KOPT-K1 (cell line): Measurements from ENCODE around the gene MMRN1.

ENCODE experiments used
- H3K27ac ChIP-seq: fragments of 200-600 bp; sonication (generic); 2 replicates; pipeline ENCODE4 v1.5.1; 2016; ENCODE audit warnings: antibody characterized with exemption, mild to moderate bottlenecking, low read depth, low read length; ENCODE audit not compliant: poor library complexity, severe bottlenecking
- H3K36me3 ChIP-seq: fragments of 200-600 bp; sonication (generic); 2 replicates; pipeline ENCODE4 v1.5.1; 2017; ENCODE audit warnings: antibody characterized with exemption, mild to moderate bottlenecking, low read length, moderate library complexity; ENCODE audit not compliant: insufficient read depth
- H3K9me3 ChIP-seq: fragments of 200-600 bp; sonication (generic); 2 replicates; pipeline ENCODE4 v1.5.1; 2017; ENCODE audit warnings: antibody characterized with exemption, low read length, mild to moderate bottlenecking; ENCODE audit not compliant: insufficient read depth, poor library complexity, severe bottlenecking

Gene MMRN1

DNA sequence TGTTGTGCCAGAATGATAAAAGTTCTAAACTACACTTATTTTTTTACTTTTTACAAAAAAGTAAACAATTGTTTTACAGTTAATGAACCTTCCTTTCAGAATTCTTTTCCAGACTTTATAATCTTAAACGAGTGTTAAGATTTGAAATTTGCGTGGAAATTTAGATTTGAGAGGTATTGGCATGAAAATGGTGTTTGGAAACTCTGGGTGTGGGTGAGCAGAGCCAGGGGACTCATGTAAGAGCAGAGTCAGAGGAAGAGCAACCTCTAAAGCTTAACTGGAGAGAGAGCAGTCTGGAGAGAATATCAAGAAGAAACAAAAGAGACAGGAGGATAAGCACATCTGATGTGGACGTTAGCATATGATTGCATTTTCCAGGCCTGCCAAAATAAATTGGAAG is 48.2 kb downstream of the MMRN1 start:
- Histone ChIP-seq H3K9me3 (no peaks in the 10 kb centered on the region), H3K36me3 (no peaks in the 10 kb centered on the region), H3K27ac (no peak overlapping the region)

DNA sequence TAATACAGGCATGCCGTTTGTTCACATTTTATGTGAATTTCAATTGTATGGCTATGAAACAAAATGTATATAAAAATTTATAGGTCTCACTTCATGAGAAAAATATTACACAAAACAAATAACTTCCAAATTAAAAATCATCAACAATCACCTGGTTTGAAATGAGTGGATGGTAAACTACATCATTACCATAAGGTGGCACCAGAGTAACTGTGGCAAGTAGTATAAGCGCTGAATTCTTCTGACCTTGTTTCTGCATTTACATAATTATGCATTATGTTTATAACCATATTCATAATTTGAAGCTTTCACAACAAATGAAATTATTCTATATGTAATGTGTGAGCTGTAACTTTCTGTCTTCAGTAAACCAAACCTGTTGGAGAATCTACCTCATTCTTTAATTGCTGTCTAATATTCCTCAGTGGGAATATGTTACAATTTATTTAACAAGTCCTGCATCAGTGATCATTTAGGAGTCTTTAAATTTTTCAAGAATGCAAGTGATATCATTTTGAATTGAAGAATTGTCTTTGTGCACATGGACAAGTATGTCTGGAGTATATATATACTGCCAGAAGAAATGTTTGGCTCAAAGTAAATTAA is 55.2 kb downstream of the MMRN1 start:
- no peaks in the 10 kb centered on the region for H3K36me3 ChIP-seq
- no peaks in the 10 kb centered on the region for H3K9me3 ChIP-seq
- no peak overlapping the region for H3K27ac ChIP-seq

DNA sequence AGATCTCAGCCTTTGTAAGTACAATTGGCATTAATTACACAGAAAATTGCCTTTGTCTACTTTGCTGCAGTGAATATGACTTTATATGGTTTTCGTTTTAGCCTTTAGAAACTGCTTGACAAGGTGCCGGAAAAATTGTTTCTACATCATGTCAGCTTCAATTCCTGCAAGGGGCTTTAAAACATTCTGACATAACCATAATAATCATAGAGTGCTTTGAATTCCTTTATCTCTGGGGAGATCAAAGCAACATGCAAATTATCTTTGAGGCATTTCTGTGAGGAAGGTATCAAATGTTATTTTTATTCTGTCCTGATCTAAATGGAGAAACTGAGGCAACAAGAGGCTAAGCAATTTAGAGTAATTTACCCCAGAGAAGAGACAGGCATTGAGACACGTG is 57.8 kb downstream of the MMRN1 start:
- H3K9me3 ChIP-seq = no peaks in the 10 kb centered on the region
- no peaks in the 10 kb centered on the region for H3K36me3 ChIP-seq
- no peak overlapping the region for H3K27ac ChIP-seq

DNA sequence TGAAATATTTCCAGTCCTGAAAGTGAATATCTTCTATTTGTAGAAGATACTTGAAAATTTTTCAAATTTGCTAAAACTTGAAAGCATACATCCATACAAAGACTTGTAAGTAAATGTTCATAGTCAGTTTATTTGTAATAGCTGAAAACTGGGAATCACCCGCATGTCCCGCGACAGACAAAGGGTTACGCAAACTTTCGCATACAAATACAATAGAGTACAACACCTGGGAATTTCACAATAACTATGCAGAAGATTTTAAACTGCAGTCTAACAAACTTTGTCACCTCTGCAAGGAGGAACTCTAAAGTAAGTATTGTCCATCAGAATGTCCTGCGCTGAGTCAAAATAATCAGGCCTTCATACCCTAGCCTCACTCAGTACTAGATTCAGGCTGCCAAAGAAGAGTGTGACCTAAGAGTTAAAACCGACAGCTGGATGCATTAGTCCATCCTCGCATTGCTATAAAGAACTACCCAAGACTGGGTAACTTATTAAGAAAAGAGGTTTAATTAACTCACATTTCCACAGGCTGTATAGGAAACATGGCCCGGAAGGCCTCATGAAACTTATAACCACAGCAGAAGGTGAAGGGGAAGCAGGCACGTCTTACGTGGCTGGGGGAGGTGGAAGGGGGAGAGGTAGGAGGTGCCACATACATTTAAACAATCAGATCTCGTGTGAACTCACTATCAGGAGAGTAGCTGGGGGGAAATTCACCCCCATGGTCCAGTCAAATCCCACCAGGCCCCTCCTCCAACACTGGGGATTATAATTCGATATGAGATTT is 60.4 kb downstream of the MMRN1 start:
- no peaks in the 10 kb centered on the region for H3K36me3 ChIP-seq
- no peaks in the 10 kb centered on the region for H3K9me3 ChIP-seq
- no peak overlapping the region for H3K27ac ChIP-seq

- Histone ChIP-seq H3K36me3 (no peaks in the 10 kb centered on the region), H3K27ac (no peak overlapping the region), H3K9me3 (no peaks in the 10 kb centered on the region)
These were observed 62.6 kb downstream of the MMRN1 start for GRCh38 chr4:89957046-89957926.

DNA sequence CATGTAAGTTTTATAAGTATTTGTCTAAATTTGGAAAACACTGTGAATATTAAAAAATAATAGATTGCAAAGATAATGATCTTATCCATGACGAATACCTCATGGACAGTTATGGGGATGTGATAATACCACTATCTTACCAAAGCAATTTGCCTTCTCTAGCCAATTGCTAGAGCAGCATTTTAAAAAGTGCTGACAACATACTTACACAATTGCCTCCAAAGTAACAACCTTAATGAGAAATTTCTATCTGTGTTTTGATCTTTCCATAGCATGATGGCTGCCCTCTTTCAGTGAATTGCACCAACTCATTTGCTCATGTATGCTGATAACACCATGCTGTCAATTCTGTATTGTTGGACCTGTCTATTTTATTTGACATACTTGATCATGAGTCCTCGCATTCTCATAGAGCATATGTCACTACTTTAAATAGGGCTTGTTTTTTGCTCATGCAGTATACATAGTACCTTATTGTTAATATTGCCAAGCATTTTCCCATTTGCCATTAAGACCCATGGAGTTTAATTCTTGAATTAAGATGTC is 87.2 kb downstream of the MMRN1 start:
- Histone ChIP-seq H3K36me3 (no peaks in the 10 kb centered on the region), H3K27ac (no peak overlapping the region), H3K9me3 (no peaks in the 10 kb centered on the region)

DNA sequence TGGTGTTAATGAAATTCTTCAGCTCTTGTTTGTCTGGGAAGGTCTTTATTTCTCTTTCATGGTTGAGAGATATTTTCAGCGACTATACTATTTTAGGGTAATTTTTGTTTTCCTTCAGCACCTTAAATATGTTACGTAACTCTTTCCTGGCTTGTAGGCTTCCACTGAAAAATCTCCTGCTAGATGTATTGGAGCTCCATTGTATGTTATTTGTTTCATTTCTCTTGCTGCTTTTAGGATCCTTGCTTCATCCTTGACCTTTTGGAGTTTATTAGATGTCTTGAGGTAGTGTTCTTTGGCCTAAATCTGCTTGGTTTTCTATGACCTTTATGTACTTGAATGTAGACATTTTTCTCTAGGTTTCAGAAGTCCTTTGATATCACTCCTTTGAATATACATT is 93.6 kb downstream of the MMRN1 start:
- Histone ChIP-seq H3K9me3 (no peaks in the 10 kb centered on the region), H3K36me3 (no peaks in the 10 kb centered on the region), H3K27ac (no peak overlapping the region)

DNA sequence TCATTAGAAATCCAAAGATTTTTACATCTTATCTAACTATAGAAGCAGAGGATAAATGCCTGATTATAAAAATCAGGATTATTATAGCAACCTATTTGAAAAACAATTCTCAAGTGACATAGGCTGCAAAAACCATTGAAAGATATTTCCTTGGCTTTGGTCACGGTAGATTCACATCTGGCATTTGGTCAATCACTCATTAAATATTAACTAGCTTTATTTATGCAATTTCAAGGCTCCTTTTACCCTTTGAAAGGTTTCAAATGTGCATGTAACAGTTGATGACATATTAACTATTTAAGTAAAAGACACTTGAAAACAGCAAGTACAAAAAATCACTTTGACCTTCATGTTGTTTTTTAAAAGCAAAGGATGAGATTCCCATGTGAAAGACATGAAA is 98.1 kb downstream of the MMRN1 start:
- no peaks in the 10 kb centered on the region for H3K36me3 ChIP-seq
- no peak overlapping the region for H3K27ac ChIP-seq
- no peaks in the 10 kb centered on the region for H3K9me3 ChIP-seq

DNA sequence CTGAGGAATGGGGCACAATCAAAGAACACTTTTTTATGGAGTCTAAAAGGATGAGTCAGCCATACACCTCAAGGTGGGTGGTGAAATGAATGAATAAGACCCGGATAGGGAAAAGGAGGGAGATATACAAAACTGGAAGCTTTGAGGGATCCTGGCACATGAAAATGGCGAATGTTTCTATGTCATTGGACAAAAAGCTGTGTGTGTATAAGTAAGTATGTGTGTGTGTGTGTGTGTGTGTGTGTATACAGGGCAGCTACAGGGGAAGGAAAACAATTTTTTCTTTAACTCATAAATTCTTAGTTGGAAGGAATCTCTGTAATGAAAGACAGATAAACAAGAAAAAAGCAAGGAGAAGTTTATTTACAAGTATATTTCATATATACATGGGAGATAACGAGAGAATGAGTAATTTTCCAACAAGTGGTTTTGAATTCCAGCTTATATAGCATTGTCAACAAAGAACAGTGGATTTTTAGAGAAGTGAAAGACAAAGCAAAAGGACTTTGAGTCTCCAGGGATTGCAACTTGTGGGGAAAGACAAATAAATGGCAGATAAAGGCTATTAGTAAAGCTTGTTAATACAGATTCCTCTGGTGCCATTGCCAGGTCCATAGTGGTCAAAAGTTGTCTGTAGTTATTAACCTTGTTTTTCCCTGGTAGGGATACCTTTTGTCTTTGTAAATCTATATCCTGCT is 99.7 kb downstream of the MMRN1 start:
- Histone ChIP-seq H3K27ac (no peak overlapping the region), H3K9me3 (no peaks in the 10 kb centered on the region), H3K36me3 (no peaks in the 10 kb centered on the region)

DNA sequence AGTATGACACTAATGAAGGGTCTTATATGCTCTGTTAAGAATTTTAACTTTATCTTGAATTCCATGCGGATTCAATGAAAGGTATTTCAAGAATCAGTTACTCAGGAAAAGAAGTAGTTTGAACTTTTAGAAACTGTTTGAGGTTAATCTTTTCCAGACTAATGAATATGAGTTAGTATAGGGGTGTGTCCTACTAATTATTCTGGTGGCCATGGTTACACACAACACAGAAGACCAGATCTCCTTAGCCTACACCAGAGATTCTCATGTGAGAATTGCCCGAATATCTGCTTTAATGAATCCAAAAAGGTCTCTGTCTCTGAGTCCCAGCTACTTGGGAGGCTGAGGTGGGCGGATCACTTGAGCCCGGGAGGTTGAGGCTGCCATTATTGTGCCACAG is 100.4 kb downstream of the MMRN1 start:
- Histone ChIP-seq H3K36me3 (no peaks in the 10 kb centered on the region), H3K9me3 (no peaks in the 10 kb centered on the region), H3K27ac (no peak overlapping the region)

DNA sequence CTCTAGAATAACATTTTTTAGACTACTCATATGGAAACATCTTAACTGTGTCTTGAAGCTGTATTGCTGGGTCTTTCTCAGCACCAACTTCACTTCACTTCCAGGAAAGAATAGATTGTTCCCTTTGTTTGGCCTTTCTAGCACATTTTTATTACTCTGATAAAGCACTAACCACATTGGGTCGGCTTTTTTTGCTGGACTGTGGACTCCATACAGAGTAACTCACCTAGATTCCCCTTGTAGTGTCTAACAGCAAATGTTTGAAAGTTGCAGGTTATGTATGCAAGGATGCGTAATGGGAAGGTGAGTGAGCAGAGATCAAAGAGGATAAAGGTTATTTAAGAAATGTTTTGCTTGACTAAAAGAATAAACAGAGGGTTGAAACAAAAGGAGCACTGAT is 101.2 kb downstream of the MMRN1 start:
- Histone ChIP-seq H3K36me3 (no peaks in the 10 kb centered on the region), H3K27ac (no peak overlapping the region), H3K9me3 (no peaks in the 10 kb centered on the region)

DNA sequence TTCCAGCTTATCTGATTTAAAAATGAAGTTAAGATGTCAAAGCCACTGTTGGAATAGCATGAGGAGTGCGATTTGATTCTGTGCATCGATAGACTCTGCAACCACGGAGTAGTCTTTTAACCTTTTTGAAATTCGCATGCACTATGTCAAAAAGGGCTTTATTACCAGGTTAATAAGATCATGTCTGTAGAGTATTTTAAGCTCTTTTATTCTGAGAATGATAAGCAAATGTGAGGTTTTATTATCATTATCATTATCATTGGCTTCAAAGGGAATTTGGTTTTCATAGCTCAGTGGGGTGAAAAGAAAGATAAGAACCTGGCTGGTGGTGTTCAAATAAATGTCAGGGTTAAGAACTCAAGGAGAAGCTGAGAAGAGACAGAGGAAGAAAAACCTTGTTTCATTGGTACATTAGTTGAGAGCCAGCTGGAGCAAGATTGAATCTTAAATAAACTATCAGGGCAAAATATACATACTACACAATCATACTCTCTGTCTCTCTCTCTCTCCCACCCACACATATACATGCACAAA is 102.6 kb downstream of the MMRN1 start:
- no peaks in the 10 kb centered on the region for H3K9me3 ChIP-seq
- H3K27ac ChIP-seq = no peak overlapping the region
- no peaks in the 10 kb centered on the region for H3K36me3 ChIP-seq

DNA sequence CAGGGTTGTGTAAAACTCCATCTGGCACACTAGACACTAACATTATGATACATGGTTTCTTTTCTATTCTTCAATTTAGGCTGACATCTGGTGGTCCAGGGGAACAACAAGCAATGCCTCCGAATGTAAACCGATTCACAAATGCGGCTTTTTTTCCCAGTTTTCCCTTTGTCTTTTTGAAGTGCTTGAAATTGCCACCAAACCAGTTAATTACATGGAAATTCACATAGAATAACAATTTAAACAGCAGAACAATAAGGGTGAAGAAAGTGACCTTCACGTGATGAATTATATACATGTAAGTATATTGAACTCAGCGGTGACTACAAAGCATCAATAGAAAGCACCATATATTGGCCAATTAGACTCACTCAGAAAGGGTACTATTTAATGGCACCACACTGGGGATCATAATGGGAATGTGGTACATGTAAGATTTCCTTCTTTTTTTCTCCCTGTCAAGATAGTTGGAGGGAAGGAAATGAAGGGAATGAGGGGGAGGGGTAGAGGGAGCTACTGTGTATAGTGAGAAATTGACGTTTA is 103.9 kb downstream of the MMRN1 start:
- H3K9me3 ChIP-seq = no peaks in the 10 kb centered on the region
- no peaks in the 10 kb centered on the region for H3K36me3 ChIP-seq
- no peak overlapping the region for H3K27ac ChIP-seq

DNA sequence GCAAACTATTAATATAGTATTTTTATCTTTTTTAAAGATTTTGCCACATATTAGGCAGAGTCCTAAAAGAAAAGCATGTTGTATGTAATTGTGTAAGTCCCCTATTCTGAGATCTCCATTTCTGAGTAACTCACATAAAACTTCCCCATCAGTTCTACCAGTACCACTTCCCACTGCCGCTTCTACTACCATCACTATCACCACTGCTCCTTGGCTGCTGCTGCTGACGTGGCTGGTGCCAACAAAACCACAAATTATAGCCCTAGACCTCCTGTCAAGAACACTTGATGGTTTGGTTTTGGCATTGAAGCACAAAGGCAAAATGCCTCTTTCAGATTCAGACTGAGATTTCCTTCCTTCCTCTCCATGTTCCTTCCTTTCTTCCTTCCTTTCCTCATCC is 106.4 kb downstream of the MMRN1 start:
- no peak overlapping the region for H3K27ac ChIP-seq
- no peaks in the 10 kb centered on the region for H3K9me3 ChIP-seq
- H3K36me3 ChIP-seq = no peaks in the 10 kb centered on the region
